ENCODE measurements around the gene RNF31.

RNF31 gene

DNA sequence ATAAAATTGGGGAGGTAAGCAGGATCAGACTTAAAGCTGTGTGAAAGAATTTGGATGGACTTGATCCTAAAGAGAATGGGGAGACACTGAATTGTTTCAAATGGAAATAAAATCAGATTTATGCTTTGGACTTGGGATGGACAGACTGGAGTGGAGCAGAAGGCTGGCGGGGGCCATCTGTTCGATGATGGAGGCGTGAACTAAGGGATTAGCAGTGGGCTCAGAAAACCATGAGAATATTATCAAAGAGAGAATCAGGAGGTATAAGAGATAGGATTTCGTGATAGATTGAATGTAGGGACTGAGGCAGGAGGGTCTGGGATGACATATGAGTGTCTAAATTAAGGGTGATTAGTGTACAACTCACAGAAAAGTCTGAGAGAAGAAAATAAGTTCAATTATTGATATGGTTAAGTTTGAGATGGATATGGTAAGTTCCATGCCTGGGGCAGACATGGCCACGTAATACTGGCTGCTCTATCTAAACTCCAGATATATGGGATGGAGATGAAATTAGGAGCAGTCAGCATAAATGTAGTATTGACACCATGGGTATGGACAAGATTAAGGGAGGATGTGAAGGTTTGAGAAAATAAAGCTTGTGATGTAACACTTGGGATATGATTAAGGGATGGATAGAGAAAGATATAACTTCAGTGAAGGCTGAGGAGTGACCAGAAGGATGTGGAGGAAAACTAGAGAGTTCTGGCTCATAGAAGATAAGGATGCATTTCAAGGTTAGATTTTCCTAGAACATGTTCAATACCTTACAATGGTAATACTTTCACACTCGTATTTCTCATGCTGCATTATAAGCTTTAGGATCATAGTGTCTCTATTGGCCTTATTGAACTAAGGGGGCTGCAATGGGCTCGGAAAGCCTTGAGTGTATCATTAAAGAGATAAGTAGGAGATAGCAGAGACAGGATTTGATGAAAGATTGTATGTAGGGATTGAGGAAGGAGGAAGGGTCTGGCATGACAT is 57.2 kb downstream of the RNF31 start:
- DNase-seq = no peak

DNA sequence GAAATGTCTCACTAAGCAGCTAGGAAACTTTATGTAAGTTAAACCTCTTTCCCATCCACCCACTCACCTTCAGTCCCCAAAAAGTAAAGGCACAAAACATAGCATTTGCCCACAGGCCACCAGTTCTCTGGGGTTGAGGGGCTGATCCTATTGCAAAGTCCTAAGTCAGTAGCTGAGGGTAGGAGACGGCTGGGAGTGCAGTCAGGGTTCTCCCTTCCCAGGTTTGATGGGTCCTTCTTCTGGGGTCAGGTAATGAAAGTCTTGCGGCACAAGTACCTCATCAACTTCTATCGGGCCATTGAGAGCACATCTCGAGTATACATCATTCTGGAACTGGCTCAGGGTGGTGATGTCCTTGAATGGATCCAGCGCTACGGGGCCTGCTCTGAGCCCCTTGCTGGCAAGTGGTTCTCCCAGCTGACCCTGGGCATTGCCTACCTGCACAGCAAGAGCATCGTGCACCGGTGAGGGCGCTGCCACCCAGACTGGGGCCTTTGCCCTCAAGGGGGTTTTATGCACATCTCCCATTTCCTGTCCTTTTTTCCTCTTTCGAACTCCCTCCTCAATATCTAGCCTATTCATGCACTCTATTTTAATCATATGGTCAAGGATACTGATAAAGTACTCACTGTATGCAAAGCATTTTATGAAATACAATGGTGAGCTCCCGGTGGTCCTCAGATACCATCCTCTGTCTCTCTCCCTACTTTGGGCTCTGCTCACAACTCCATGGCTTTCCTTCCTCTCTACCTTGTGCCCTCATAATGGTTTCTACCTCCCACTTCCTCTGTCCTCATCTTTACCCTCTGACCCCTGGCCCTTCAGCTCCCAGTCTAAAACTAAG is 59.2 kb downstream of the RNF31 start:
- DNase-seq = no peak

- DNase-seq = no peak
These were observed 59.8 kb downstream of the RNF31 start for GRCh38 chr14:24207104-24207551.

- no peak for DNase-seq
These were observed 60.3 kb downstream of the RNF31 start for GRCh38 chr14:24207625-24208024.
